GM12878 (cell line): ENCODE results near the gene ADM. TPM values are rescaled to one million over a fixed set of nuclear protein-coding genes. Genes with fewer than 3 reads are reported as not detected.
A peak's percentile ranks its signal among the peaks of the same experiment; 100 is the strongest.

Experiments used
- ATF7 ChIP-seq: fragments of 450-650 bp; IDR thresholded peaks from 2 replicates; pipeline ENCODE4 v1.6.1; 2016; ENCODE audit warnings: low read depth, mild to moderate bottlenecking
- CHD4 ChIP-seq: fragments of 200-600 bp; sonication (generic); IDR thresholded peaks from 2 replicates; pipeline ENCODE4 v1.6.1; 2016; ENCODE audit warnings: mild to moderate bottlenecking
- E4F1 ChIP-seq: fragments of 450-650 bp; IDR thresholded peaks from 2 replicates; pipeline ENCODE4 v1.6.1; 2018; ENCODE audit warnings: borderline replicate concordance, mild to moderate bottlenecking; ENCODE audit not compliant: partially characterized antibody
- ELK1 ChIP-seq: IDR thresholded peaks from 2 replicates; pipeline ENCODE4 v1.6.1; 2012; ENCODE audit warnings: low read depth, low read length, improper control_type of control experiment
- FOXM1 ChIP-seq: IDR thresholded peaks from 2 replicates; pipeline ENCODE4 v1.6.1; 2012; ENCODE audit warnings: low read depth, mild to moderate bottlenecking, inconsistent platforms, low read length, moderate library complexity
- IKZF1 ChIP-seq: fragments of 450-650 bp; conservative IDR thresholded peaks from 2 replicates; pipeline ENCODE4 v1.6.1; 2017; ENCODE audit warnings: antibody characterized with exemption, mild to moderate bottlenecking
- IRF4 ChIP-seq: IDR thresholded peaks from 2 replicates; pipeline ENCODE4 v1.6.1; 2011; ENCODE audit warnings: low read depth, low read length
- IRF5 ChIP-seq: fragments of 450-650 bp; IDR thresholded peaks from 2 replicates; pipeline ENCODE4 v1.6.1; 2017; ENCODE audit warnings: borderline replicate concordance
- KAT2A ChIP-seq: conservative IDR thresholded peaks from 2 replicates; pipeline ENCODE4 v1.6.1; 2011; ENCODE audit warnings: low read depth, low read length; ENCODE audit not compliant: control insufficient read depth
- LARP7 ChIP-seq: fragments of 450-650 bp; IDR thresholded peaks from 2 replicates; pipeline ENCODE4 v1.6.1; 2017; ENCODE audit warnings: mild to moderate bottlenecking
- MXI1 ChIP-seq: fragments of 150-350 bp; IDR thresholded peaks from 2 replicates; pipeline ENCODE4 v1.6.1; 2011; ENCODE audit warnings: low read depth, mild to moderate bottlenecking, inconsistent platforms, low read length, improper control_type of control experiment
- PAX5 ChIP-seq: IDR thresholded peaks from 2 replicates; pipeline ENCODE4 v1.6.1; 2011; ENCODE audit warnings: low read depth, low read length, borderline replicate concordance
- PRDM15 ChIP-seq: fragments of 450-650 bp; formaldehyde crosslinking; IDR thresholded peaks from 2 replicates; pipeline ENCODE4 v1.4.0; 2020; ENCODE audit warnings: mild to moderate bottlenecking, moderate library complexity
- RELA ChIP-seq: fragments of 450-650 bp; IDR thresholded peaks from 2 replicates; pipeline ENCODE4 v1.8.0; 2014; ENCODE audit warnings: borderline replicate concordance; ENCODE audit not compliant: partially characterized antibody
- RELB ChIP-seq: fragments of 450-650 bp; IDR thresholded peaks from 2 replicates; pipeline ENCODE4 v1.6.1; 2017; ENCODE audit warnings: low read depth, mild to moderate bottlenecking, moderate library complexity
- WRNIP1 ChIP-seq: IDR thresholded peaks from 2 replicates; pipeline ENCODE4 v1.6.1; 2011; ENCODE audit warnings: low read depth, low read length, improper control_type of control experiment, borderline replicate concordance
- ZNF217 ChIP-seq: fragments of 450-650 bp; IDR thresholded peaks from 2 replicates; pipeline ENCODE4 v1.6.1; 2017; ENCODE audit warnings: antibody characterized with exemption, mild to moderate bottlenecking
- ZNF24 ChIP-seq: fragments of 450-650 bp; IDR thresholded peaks from 2 replicates; pipeline ENCODE4 v1.6.1; 2017; ENCODE audit warnings: antibody characterized with exemption, mild to moderate bottlenecking
- ZNF622 ChIP-seq: fragments of 450-650 bp; IDR thresholded peaks from 2 replicates; pipeline ENCODE4 v1.6.1; 2017; ENCODE audit warnings: mild to moderate bottlenecking, inconsistent platforms
- ZSCAN29 ChIP-seq: fragments of 450-650 bp; IDR thresholded peaks from 2 replicates; pipeline ENCODE4 v1.6.1; 2017; ENCODE audit warnings: mild to moderate bottlenecking, moderate library complexity
- polyA plus RNA-seq, 11 experiments: library from polyadenylated mRNA; depleted of rRNA in 4 of 11; unstranded in 6 of 11; stranded (reverse) in 5 of 11; fragments of >200 nt; fragmentation: Nextera tagmentation in 4 of 11; fragmentation: Illumina TruSeq in 1 of 11; extraction: Ambion mirVana in 4 of 11; extraction: Trizol in 1 of 11; gene quantifications; 1 replicate in 1 of 11; 2 replicates in 10 of 11; pipeline versions ENCODE4 v1.2.1 to v1.2.3, GENCODE V29; 2011 to 2016; ENCODE audit warnings: inconsistent platforms in 2 of 11, missing spikeins in 2 of 11, low read depth in 1 of 11
- total RNA-seq, 4 experiments: library from RNA; depleted of rRNA in 3 of 4; stranded (reverse); fragments of >200 nt in 3 of 4; fragmentation: Illumina TruSeq in 1 of 4; extraction: Trizol in 1 of 4; gene quantifications; 2 replicates each; pipeline versions ENCODE4 v1.2.1 to v1.2.3, GENCODE V29; 2013 to 2021

ADM gene
- total and polyA plus RNA-seq, 10 of the 15 experiments (the other 5 are each of a cell fraction or from before 2014, with no cell fraction given) = 0.11 to 4.2 (median 0.21) TPM; not detected in 7

GRCh38 chr11:10307400-10308200 is 2.7 kb downstream of the ADM start (continued):
- TF ChIP-seq ZNF622 = no peak
- peak; percentile 52; the same call in 1 of the 2 replicates for TF ChIP-seq IRF5
- no peak for TF ChIP-seq PRDM15 (CRISPR knock-in tag)
- TF ChIP-seq ATF7 = peak; percentile 74
- no peak for TF ChIP-seq KAT2A
- peak; percentile 34 for TF ChIP-seq E4F1
- TF ChIP-seq PAX5 = peak; percentile 80; the same call in 1 of the 2 replicates
- TF ChIP-seq MXI1 = peak; percentile 68; the same call in 1 of the 2 replicates
- TF ChIP-seq FOXM1 = no peak
- TF ChIP-seq ZNF217 = no peak
- TF ChIP-seq ZSCAN29 = no peak
- TF ChIP-seq CHD4 = peak; percentile 50; the same call in 1 of the 2 replicates
- TF ChIP-seq RELB = peak; percentile 82
- TF ChIP-seq WRNIP1 = no peak
- no peak for TF ChIP-seq ZNF24
- no peak for TF ChIP-seq LARP7
- peak; percentile 79 for TF ChIP-seq IKZF1
- no peak for TF ChIP-seq ELK1
- peak; percentile 50 for TF ChIP-seq RELA
- no peak for TF ChIP-seq IRF4
